HPDE6-E6E7 (cell line): ENCODE measurements around the gene RBBP8NL.

Source experiments
- DNase-seq: peaks from one replicate; pipeline ENCODE4 v3.0.0; 2011; ENCODE audit warnings: missing footprints; ENCODE audit errors: extremely low spot score

RBBP8NL gene

DNA sequence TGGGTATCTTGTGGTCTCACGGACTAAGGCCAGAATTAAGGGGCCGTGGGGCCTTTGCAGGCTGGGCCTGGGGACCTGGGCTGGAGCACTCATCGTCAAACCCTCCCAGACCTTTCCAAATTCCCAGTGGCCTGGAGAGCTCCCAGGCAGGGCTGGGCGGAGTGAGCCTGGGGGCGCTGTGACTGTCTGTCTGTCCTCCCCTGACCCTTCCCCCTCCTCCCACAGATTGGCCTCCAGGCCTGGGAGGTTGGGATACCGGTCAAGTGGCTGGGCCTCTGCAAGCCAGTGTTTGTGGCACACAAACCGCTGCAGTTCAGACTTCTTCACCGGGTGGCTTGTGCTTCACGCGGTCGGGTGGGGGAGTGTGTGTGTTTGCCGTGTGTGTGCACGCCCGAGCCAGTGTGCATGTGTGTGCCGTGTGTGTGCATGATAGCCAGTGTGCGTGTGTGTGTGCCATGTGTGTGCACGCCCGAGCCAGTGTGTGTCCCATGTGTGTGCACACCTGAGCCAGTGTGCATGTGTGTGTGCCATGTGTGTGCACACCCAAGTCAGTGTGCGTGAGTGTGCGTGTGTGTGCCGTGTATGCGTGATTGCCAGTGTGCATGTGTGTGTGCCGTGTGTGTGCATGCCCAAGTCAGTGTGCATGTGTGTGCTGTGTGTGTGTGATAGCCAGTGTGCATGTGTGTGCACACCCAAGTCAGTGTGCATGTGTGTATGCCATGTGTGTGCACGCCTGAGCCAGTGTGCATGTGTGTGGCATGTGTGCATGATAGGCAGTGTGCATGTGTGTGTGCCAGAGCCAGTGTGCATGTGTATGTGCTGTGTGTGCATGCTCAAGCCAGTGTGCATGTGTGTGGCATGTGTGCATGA is 6.3 kb downstream of the RBBP8NL start:
- DNase-seq, result no peak

DNA sequence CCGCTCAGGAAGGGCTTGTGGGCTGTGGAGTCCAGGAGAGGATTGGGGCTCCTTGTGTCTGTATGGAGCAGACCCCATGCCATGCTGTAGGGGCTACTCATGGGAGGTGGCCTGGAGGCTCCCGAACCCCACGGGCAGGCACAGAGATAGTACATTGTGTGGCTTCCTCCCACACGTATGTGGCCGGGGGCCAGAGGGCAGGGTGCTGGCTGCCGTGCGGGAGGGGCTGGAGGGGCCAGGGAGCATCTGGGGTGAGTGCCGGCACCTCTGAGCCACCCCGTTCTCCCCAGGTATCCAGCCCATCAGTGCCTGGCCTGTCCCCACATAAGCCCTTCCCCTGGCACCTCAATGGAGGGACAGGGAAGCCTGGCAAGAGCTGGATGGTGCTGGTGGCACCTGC is 7.6 kb downstream of the RBBP8NL start:
- no peak for DNase-seq

GRCh38 chr20:62418709-62419487 is 8.4 kb downstream of the RBBP8NL start:
- no peak for DNase-seq

DNA sequence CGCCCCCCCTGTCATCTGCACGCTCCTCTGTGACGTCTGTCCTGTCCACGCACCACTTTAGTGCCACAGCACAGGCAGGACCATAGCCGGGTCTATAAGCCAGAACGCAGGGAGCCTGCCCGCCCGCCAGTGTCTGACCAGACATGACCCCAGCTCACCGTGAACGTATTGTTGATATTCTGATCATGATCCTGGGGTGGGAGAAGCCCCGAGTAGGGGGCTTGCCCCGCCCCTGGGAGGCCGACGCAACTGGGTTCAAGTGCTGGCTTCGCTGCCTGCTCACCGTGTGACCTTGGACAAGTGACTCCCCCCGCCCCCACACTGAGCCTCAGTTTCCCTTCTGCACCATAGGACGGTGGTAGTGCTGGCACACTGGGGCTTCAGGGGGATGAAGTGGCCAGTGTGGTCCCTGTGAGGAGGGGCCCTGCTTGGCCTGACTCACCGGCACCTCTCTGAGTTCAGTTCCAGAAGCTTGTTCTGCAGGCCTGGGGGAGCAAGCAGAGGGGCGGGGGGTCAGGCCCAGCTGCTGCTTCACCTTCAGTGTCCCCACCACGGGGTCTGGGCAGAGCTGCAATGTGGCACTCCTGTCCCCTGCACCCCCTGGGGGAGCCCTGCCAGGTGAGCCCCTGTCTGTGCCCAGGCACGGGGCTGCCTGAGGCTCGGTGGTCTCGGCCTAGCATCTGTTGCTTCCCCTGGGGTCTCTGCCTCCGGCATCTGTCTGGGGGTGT is 9.2 kb downstream of the RBBP8NL start:
- DNase-seq, result no peak

GRCh38 chr20:62416651-62417637 is 10.4 kb downstream of the RBBP8NL start:
- no peak for DNase-seq

DNA sequence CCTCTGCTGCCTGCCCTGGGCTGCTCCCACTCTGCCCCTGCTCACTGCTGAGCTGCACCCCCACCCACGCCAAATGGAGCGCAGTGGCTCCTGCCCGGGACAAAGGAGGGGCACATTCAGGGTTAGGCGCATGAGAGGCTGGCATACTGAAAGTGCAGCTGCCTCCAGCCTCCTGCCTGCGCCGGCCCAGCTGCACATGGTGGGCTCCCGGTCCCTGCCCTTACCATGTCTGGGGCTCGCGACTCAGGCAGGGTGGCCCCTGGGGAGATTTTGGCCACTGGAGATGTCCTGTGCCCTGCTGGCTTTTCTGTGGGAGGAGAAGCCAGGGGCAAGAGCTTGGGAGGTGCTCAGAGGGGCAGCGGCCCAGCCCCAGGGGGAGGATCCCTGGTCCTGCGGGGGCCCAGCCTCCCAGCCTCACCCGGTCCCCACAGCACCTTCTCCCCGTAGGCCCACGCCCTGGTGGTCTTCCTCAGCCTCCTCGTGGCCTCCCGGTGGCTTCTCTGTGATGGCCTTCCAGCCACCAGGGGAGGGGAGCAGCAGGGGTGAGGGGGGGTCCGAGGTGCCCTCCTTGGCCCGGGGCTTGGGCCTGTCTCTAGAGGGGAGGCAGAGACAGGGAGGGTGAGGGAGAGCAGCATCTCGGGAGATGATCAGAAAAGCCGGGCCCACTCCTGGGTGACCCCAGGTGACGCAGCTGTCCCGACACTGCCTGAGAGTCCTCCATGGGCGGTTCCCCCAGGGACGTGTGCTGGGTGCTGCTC is 11.8 kb downstream of the RBBP8NL start:
- DNase-seq, result no peak

DNA sequence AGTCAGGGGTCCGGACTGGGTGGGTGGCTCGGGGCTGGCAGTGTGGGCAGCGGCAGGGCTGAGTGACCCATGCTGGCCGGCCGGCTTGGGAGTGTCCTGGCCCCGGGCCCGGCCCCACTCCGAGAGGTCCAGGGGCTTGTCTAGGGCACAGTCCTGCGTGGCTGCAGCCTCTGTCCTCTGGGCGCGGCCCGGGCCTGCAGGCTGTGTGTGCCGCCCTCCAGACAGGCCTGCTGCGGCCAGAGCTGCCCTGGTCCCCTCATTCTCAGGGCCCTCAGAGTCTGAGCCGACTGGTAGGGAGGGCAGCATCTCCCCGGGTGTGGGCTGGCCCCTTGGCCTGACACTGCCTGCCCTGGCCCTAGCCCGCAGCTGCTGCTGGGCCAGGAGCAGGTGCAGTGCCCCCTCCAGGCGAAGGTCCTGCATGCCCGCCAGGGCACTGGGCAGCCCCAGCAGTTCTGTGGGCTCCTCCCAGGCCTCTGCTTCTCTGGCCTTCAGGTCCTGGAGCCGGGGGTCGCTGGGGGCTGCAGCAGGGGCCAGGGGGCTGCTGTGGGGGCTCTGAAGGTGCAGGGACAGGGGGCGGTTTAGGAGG is 13.3 kb downstream of the RBBP8NL start:
- DNase-seq, result no peak

DNA sequence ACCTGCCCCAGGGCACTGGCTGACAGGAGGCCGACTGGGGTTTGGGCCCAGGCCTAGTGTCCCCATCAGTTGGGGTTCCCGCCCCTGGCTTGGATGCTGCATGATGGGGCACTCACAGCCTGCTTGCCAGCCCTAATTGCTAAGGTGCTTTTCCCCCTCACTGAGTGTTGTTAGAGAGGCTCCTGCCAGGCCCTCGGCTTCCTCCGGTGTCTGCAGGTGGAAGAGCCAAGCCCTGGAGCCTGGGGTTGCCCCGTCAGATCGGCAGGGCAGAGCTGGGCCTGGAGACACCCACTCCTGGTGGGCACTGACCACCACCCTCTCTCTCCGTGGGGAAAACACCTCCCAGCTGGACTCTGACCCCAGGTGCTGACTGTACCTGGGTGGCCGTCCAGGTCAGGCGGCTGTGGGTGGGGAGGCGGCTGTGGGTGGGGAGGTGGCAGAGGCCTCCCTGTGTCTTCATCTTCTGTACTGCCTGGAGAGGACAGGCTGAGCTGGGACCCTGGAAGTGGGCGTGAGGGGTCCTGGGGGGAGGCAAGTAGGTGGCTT is 14.2 kb downstream of the RBBP8NL start:
- no peak for DNase-seq

DNA sequence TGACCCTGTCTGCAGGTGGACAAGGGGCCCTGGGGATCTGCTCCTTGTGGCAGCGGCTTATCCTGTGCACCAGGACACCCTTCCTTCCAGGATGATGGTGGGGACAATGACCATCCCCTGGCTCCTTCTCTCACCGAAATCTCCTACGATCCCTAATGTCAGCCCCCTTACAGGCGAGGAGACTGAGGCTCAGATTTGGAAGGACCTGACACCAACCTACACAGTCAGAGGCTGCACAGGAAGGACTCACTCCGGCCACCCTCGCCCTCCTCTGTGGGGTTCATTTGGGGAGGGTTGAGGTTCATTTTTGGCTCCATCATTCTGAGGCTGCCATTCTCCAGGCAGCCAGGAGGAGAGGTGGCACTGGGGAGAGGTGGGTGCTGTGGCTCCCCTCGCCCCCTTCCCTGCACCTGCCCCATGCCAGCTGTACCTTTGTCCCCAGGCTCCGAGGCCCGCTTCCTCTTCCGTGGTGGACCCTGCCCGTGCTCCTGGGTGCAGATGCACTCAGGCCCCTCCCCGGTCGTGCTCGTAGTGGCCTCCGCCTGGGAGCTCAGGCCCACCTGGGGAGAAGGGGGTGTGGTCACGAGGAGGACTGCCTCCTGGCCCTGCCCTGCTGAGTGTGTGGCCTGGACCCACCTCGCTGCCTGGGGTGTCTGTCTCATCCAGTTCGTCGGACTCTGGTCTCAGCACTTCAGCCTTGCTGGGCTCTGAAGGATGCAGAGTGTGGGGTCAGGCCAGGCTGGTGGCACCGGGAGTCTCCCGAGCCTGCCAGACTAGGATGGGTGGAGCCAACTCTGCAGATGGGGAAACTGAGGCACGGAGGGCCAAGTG is 14.9 kb downstream of the RBBP8NL start:
- DNase-seq, result no peak

DNA sequence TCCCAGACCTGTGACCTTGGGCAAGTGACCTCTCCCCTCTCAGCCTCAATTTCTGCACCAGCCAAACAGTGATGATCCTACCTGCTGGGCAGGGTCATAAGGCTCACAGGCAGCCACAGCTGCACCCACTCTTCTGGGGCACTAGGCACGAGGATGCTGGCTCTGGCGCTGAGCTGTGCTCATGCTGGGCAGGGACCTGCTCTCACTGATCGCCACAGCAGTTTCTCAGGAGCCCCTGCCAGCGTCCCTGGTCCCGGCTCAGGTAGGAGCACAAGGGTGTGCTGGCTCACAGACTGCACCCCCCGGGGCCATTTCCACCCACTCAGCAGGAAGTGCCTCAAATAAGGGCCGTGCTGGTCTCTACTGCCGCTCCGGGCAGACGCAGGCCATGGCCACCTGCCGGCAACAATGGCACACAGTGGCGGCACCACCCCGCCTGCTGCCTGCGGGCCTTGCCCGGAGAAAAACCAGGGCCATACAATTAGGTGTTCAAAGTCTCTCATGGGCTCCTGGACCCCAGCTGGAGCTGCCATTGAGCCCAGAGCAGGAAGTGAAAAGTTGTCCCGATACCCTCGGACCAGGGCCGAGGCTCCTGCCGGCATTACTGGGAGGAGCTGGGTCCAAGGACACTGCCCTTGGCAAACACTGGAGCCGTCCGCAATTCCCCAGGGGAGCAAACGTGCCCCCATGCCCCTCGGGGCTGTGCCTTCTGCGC is 15.7 kb downstream of the RBBP8NL start:
- no peak for DNase-seq

GRCh38 chr20:62410746-62411478 is 16.4 kb downstream of the RBBP8NL start:
- DNase-seq, result no peak

- peak; percentile 48 for DNase-seq
These were observed 17.2 kb downstream of the RBBP8NL start for GRCh38 chr20:62409931-62410745.

DNA sequence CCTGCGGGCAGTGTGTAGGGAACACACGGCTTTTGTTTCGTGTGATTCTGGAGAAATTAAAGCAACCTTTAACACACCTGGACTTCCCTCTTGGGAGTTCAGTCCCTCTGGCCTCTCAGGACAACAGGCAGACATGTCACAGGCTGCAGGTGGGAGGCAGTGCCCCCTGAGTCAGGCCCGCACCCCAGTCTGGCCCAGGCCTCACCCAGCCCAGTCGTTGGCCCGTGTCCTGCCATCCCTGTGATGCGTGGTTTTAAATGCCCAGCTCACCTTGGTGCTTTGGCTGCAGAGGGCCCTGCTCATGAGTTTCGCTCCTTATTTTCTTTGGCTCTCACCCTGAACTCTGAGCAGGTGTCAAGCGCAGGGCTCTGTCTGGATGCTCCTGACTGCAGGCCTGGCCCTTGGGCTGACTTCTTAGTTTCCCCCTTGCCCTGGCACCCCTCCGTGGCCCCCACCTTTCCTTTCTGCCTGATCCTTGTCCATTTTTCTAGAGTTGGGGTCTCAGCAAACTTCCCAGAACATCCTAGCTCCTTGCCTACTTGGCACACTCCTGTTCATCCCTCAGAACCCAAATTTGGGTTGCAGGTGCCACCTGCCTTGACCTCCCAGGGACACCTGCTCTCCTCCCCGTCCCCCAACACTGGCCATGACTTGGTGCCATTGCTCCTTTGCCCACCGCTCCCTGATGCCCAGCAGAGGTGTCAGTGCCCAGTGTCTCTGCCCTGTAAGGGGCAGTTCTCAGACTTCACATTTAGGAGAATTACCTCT is 18.1 kb downstream of the RBBP8NL start:
- DNase-seq, result no peak

GRCh38 chr20:62408640-62409039 is 18.7 kb downstream of the RBBP8NL start:
- no peak for DNase-seq

- no peak for DNase-seq
These were observed 19.3 kb downstream of the RBBP8NL start for GRCh38 chr20:62408055-62408454.
